Gastrocnemius medialis (tissue), 4 donors: ENCODE results near the gene UPP1.

Source experiments
- CTCF ChIP-seq, 5 experiments: fragments of 450-650 bp in 3 of 5; fragments of 200-600 bp in 2 of 5; sonication (generic) in 2 of 5; IDR thresholded peaks in 4 of 5; conservative IDR thresholded peaks in 1 of 5; 1 replicate in 4 of 5; 2 replicates in 1 of 5; pipeline ENCODE4 v1.5.1; 2016 to 2019; ENCODE audit warnings: antibody characterized with exemption in 5 of 5, mild to moderate bottlenecking in 3 of 5, moderate library complexity in 3 of 5
- POLR2A ChIP-seq, 2 donors: fragments of 450-650 bp; IDR thresholded peaks; one replicate each; pipeline ENCODE4 v1.6.1; 2017; ENCODE audit warnings: antibody characterized with exemption in 2 of 2, mild to moderate bottlenecking in 2 of 2, moderate library complexity in 2 of 2

GRCh38 chr7:48091506-48092433 is 2.7 kb downstream of the UPP1 start:
- TF ChIP-seq POLR2A (IDR thresholded peaks at IDR 0.05): no peak
- TF ChIP-seq CTCF (IDR thresholded peaks at IDR 0.05 in 4 of 5, conservative IDR thresholded peaks at IDR 0.05 in 1 of 5): no peak
